ENCODE data around the gene ALPI. TPM values are rescaled to one million over a fixed set of nuclear protein-coding genes. Genes with fewer than 3 reads are reported as not detected.

Gene ALPI
- polyA plus RNA-seq, 4 donors, result 37.7 to 261 (median 131) TPM

GRCh38 chr2:232492236-232492848 lies 36.4 kb downstream of the ALPI start:
- no peaks in the 10 kb centered on the region for H3K36me3 ChIP-seq (ENCODE audit: control insufficient read depth in 3 of 3, insufficient read depth in 2 of 3, low read depth in 1 of 3, low read length in 3 of 3)
- no peak for FAIRE-seq
- no peaks in the 10 kb centered on the region for H3K4me1 ChIP-seq (ENCODE audit: control insufficient read depth in 3 of 3, insufficient read depth in 2 of 3, low read depth in 1 of 3, low read length in 2 of 3)
- peaks cover 8 to 29% (median 12%) of the 10 kb centered on the region in 3 donors for H3K27me3 ChIP-seq (ENCODE audit: control insufficient read depth in 3 of 3, insufficient read depth in 3 of 3, low read length in 3 of 3)
- no peak overlapping the region for H3K4me3 ChIP-seq (ENCODE audit: low read depth in 1 of 3, low read length in 3 of 3)
- no peaks in the 10 kb centered on the region for H3K9me3 ChIP-seq (ENCODE audit: control insufficient read depth in 2 of 2, insufficient read depth in 1 of 2, low read depth in 1 of 2, low read length in 1 of 2)
- 60 to 71% (median 68%) methylated on average over 8 of the region's 8 CpGs for WGBS, 3 donors
- H3K27ac ChIP-seq (ENCODE audit: low read depth in 1 of 3, low read length in 2 of 3), result no peak overlapping the region
- DNase-seq, result no peak

GRCh38 chr2:232492963-232493700 lies 37.2 kb downstream of the ALPI start:
- 77 to 89% (median 84%) methylated on average over 24 of the region's 24 CpGs for WGBS, 3 donors
- Histone ChIP-seq H3K4me1 (ENCODE audit: control insufficient read depth in 3 of 3, insufficient read depth in 2 of 3, low read depth in 1 of 3, low read length in 2 of 3) (no peaks in the 10 kb centered on the region), H3K36me3 (ENCODE audit: control insufficient read depth in 3 of 3, insufficient read depth in 2 of 3, low read depth in 1 of 3, low read length in 3 of 3) (no peaks in the 10 kb centered on the region), H3K9me3 (ENCODE audit: control insufficient read depth in 2 of 2, insufficient read depth in 1 of 2, low read depth in 1 of 2, low read length in 1 of 2) (no peaks in the 10 kb centered on the region), H3K27me3 (ENCODE audit: control insufficient read depth in 3 of 3, insufficient read depth in 3 of 3, low read length in 3 of 3) (peaks cover 5 to 25% (median 8%) of the 10 kb centered on the region in 3 donors), H3K27ac (ENCODE audit: low read depth in 1 of 3, low read length in 2 of 3) (no peak overlapping the region), H3K4me3 (ENCODE audit: low read depth in 1 of 3, low read length in 3 of 3) (no peak overlapping the region)
- FAIRE-seq (no peak), DNase-seq (no peak)

GRCh38 chr2:232493701-232494474 lies 37.9 kb downstream of the ALPI start:
- H3K27ac ChIP-seq (ENCODE audit: low read depth in 1 of 3, low read length in 2 of 3), result no peak overlapping the region
- no peaks in the 10 kb centered on the region for H3K4me1 ChIP-seq (ENCODE audit: control insufficient read depth in 3 of 3, insufficient read depth in 2 of 3, low read depth in 1 of 3, low read length in 2 of 3)
- no peaks in the 10 kb centered on the region for H3K36me3 ChIP-seq (ENCODE audit: control insufficient read depth in 3 of 3, insufficient read depth in 2 of 3, low read depth in 1 of 3, low read length in 3 of 3)
- H3K9me3 ChIP-seq (ENCODE audit: control insufficient read depth in 2 of 2, insufficient read depth in 1 of 2, low read depth in 1 of 2, low read length in 1 of 2), result no peaks in the 10 kb centered on the region
- FAIRE-seq (no peak), DNase-seq (no peak)
- WGBS, 3 donors, result 75 to 82% (median 77%) methylated on average over 10 of the region's 10 CpGs
- H3K4me3 ChIP-seq (ENCODE audit: low read depth in 1 of 3, low read length in 3 of 3), result no peak overlapping the region
- peaks cover 0 to 18% (median 1%) of the 10 kb centered on the region in 3 donors for H3K27me3 ChIP-seq (ENCODE audit: control insufficient read depth in 3 of 3, insufficient read depth in 3 of 3, low read length in 3 of 3)

- Histone ChIP-seq H3K4me1 (ENCODE audit: control insufficient read depth in 3 of 3, insufficient read depth in 2 of 3, low read depth in 1 of 3, low read length in 2 of 3) (no peaks in the 10 kb centered on the region), H3K36me3 (ENCODE audit: control insufficient read depth in 3 of 3, insufficient read depth in 2 of 3, low read depth in 1 of 3, low read length in 3 of 3) (no peaks in the 10 kb centered on the region), H3K27me3 (ENCODE audit: control insufficient read depth in 3 of 3, insufficient read depth in 3 of 3, low read length in 3 of 3) (peaks cover 0 to 11% (median 0%) of the 10 kb centered on the region in 3 donors), H3K4me3 (ENCODE audit: low read depth in 1 of 3, low read length in 3 of 3) (no peak overlapping the region), H3K9me3 (ENCODE audit: control insufficient read depth in 2 of 2, insufficient read depth in 1 of 2, low read depth in 1 of 2, low read length in 1 of 2) (no peaks in the 10 kb centered on the region), H3K27ac (ENCODE audit: low read depth in 1 of 3, low read length in 2 of 3) (no peak overlapping the region)
- 73 to 82% (median 77%) methylated on average over 5 of the region's 5 CpGs for WGBS, 3 donors
- FAIRE-seq (no peak), DNase-seq (no peak)
Measured at GRCh38 chr2:232494542-232494941, 38.6 kb downstream of the ALPI start.

GRCh38 chr2:232495292-232495691 lies 39.3 kb downstream of the ALPI start:
- Histone ChIP-seq H3K36me3 (ENCODE audit: control insufficient read depth in 3 of 3, insufficient read depth in 2 of 3, low read depth in 1 of 3, low read length in 3 of 3) (no peaks in the 10 kb centered on the region), H3K4me3 (ENCODE audit: low read depth in 1 of 3, low read length in 3 of 3) (no peak overlapping the region), H3K4me1 (ENCODE audit: control insufficient read depth in 3 of 3, insufficient read depth in 2 of 3, low read depth in 1 of 3, low read length in 2 of 3) (no peaks in the 10 kb centered on the region), H3K27me3 (ENCODE audit: control insufficient read depth in 3 of 3, insufficient read depth in 3 of 3, low read length in 3 of 3) (peaks cover 0 to 4% (median 0%) of the 10 kb centered on the region in 3 donors), H3K9me3 (ENCODE audit: control insufficient read depth in 2 of 2, insufficient read depth in 1 of 2, low read depth in 1 of 2, low read length in 1 of 2) (no peaks in the 10 kb centered on the region), H3K27ac (ENCODE audit: low read depth in 1 of 3, low read length in 2 of 3) (no peak overlapping the region)
- FAIRE-seq (no peak), DNase-seq (no peak)
- 84 to 92% (median 89%) methylated on average over 7 of the region's 7 CpGs for WGBS, 3 donors

- no peak for FAIRE-seq
- 73 to 78% (median 75%) methylated on average over 19 to 20 of the region's 20 CpGs for WGBS, 3 donors
- no peaks in the 10 kb centered on the region for H3K9me3 ChIP-seq (ENCODE audit: control insufficient read depth in 2 of 2, insufficient read depth in 1 of 2, low read depth in 1 of 2, low read length in 1 of 2)
Measured at GRCh38 chr2:232496501-232497270, 40.7 kb downstream of the ALPI start.

GRCh38 chr2:232497348-232497747 lies 41.4 kb downstream of the ALPI start:
- Histone ChIP-seq H3K27me3 (ENCODE audit: control insufficient read depth in 3 of 3, insufficient read depth in 3 of 3, low read length in 3 of 3) (peaks cover 0 to 13% (median 4%) of the 10 kb centered on the region in 3 donors), H3K36me3 (ENCODE audit: control insufficient read depth in 3 of 3, insufficient read depth in 2 of 3, low read depth in 1 of 3, low read length in 3 of 3) (no peaks in the 10 kb centered on the region), H3K4me1 (ENCODE audit: control insufficient read depth in 3 of 3, insufficient read depth in 2 of 3, low read depth in 1 of 3, low read length in 2 of 3) (peaks cover 0 to 10% (median 0%) of the 10 kb centered on the region in 3 donors), H3K9me3 (ENCODE audit: control insufficient read depth in 2 of 2, insufficient read depth in 1 of 2, low read depth in 1 of 2, low read length in 1 of 2) (no peaks in the 10 kb centered on the region), H3K4me3 (ENCODE audit: low read depth in 1 of 3, low read length in 3 of 3) (no peak overlapping the region), H3K27ac (ENCODE audit: low read depth in 1 of 3, low read length in 2 of 3) (no peak overlapping the region)
- 80 to 83% (median 80%) methylated on average over 10 to 13 of the region's 13 CpGs for WGBS, 3 donors
- DNase-seq, result no peak
- no peak for FAIRE-seq

More at GRCh38 chr2:232496501-232497270, 40.7 kb downstream of the ALPI start:
- peaks cover 0 to 8% (median 4%) of the 10 kb centered on the region in 3 donors for H3K27me3 ChIP-seq (ENCODE audit: control insufficient read depth in 3 of 3, insufficient read depth in 3 of 3, low read length in 3 of 3)
- H3K36me3 ChIP-seq (ENCODE audit: control insufficient read depth in 3 of 3, insufficient read depth in 2 of 3, low read depth in 1 of 3, low read length in 3 of 3), result no peaks in the 10 kb centered on the region
- no peak for DNase-seq
- peaks cover 0 to 5% (median 0%) of the 10 kb centered on the region in 3 donors for H3K4me1 ChIP-seq (ENCODE audit: control insufficient read depth in 3 of 3, insufficient read depth in 2 of 3, low read depth in 1 of 3, low read length in 2 of 3)
- no peak overlapping the region for H3K4me3 ChIP-seq (ENCODE audit: low read depth in 1 of 3, low read length in 3 of 3)
- no peak overlapping the region for H3K27ac ChIP-seq (ENCODE audit: low read depth in 1 of 3, low read length in 2 of 3)

GRCh38 chr2:232498452-232498851 lies 42.5 kb downstream of the ALPI start:
- Histone ChIP-seq H3K4me3 (ENCODE audit: low read depth in 1 of 3, low read length in 3 of 3) (no peak overlapping the region), H3K27me3 (ENCODE audit: control insufficient read depth in 3 of 3, insufficient read depth in 3 of 3, low read length in 3 of 3) (peaks cover 0 to 20% (median 4%) of the 10 kb centered on the region in 3 donors), H3K27ac (ENCODE audit: low read depth in 1 of 3, low read length in 2 of 3) (no peak overlapping the region), H3K36me3 (ENCODE audit: control insufficient read depth in 3 of 3, insufficient read depth in 2 of 3, low read depth in 1 of 3, low read length in 3 of 3) (no peaks in the 10 kb centered on the region), H3K9me3 (ENCODE audit: control insufficient read depth in 2 of 2, insufficient read depth in 1 of 2, low read depth in 1 of 2, low read length in 1 of 2) (no peaks in the 10 kb centered on the region), H3K4me1 (ENCODE audit: control insufficient read depth in 3 of 3, insufficient read depth in 2 of 3, low read depth in 1 of 3, low read length in 2 of 3) (peaks cover 0 to 19% (median 0%) of the 10 kb centered on the region in 3 donors)
- 87 to 93% (median 89%) methylated on average over 3 of the region's 3 CpGs for WGBS, 3 donors
- no peak for DNase-seq
- no peak for FAIRE-seq

Measured in small intestine (tissue), 7 donors.